GM20000 (cell line): Measurements from ENCODE around the gene GREB1L.
A peak's percentile ranks its signal among the peaks of the same experiment; 100 is the strongest.

Experiments used
- DNase-seq: peaks from one replicate; pipeline ENCODE4 v3.0.0; 2012; ENCODE audit warnings: low spot score
- TF ChIP-seq, protein P1 (sequence below): IDR thresholded peaks from 2 replicates; pipeline ENCODE4 v1.5.1; 2012; ENCODE audit warnings: mild to moderate bottlenecking, control low read depth; ENCODE audit errors: extremely low read depth, missing control alignments

The GREB1L gene

DNA sequence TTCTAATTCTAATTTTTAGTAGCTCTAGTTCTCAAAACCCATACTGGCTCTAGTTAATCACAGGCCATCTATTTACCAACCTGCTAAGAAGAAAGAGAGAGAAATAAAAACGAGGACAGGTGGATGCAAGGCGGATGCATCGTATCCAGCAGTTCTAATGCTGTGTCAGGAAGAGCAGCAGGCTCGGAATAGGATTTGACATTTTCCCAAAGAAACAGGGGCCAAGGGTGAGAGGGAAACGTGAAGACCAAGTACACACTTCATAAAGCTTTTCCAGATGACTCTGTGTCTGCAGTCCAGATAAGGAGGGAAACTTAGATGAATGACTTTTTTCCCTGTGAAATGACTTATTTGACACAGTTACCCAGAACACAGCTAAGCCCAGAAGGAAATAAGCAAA is 241.0 kb downstream of the GREB1L start:
- TF ChIP-seq, protein P1, sequence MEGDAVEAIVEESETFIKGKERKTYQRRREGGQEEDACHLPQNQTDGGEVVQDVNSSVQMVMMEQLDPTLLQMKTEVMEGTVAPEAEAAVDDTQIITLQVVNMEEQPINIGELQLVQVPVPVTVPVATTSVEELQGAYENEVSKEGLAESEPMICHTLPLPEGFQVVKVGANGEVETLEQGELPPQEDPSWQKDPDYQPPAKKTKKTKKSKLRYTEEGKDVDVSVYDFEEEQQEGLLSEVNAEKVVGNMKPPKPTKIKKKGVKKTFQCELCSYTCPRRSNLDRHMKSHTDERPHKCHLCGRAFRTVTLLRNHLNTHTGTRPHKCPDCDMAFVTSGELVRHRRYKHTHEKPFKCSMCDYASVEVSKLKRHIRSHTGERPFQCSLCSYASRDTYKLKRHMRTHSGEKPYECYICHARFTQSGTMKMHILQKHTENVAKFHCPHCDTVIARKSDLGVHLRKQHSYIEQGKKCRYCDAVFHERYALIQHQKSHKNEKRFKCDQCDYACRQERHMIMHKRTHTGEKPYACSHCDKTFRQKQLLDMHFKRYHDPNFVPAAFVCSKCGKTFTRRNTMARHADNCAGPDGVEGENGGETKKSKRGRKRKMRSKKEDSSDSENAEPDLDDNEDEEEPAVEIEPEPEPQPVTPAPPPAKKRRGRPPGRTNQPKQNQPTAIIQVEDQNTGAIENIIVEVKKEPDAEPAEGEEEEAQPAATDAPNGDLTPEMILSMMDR = no peak
- DNase-seq = no peak

DNA sequence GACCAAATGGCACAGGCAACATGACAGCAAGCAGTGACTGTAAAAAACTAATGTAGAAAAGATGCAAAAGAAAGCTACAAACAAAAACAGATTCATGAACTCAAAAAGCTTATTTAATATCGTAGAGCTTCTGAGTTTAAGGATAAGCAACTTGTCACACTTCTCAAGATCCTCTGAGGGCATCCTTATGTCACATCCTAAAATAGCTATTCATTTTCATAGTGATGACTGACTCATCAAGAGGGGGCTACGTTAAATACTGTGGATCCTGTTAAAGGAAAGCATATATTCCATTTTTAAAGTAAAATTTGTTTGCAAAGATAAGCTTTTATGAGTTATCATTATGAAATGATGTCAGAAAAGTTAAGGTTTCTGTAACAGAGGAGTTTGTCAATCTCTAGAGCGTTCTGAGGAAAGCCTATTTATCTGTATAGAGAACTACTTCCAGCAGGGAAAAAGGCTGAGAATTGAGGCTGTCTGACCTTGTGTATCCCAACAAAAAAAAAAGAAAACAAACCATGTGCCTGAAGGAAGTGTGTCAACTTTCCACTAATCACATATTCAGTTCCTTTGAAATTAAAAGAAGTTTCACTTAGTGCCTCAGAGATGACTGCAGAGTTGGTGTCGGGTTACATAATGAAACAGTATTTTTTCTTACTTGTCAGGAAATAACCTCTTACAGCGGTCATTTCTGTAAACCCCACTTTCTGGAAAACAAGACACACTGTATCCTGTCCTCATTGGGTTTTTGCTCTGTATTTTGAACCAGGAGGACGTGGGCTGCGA is 243.0 kb downstream of the GREB1L start:
- DNase-seq = no peak
- TF ChIP-seq, protein P1 = no peak

DNA sequence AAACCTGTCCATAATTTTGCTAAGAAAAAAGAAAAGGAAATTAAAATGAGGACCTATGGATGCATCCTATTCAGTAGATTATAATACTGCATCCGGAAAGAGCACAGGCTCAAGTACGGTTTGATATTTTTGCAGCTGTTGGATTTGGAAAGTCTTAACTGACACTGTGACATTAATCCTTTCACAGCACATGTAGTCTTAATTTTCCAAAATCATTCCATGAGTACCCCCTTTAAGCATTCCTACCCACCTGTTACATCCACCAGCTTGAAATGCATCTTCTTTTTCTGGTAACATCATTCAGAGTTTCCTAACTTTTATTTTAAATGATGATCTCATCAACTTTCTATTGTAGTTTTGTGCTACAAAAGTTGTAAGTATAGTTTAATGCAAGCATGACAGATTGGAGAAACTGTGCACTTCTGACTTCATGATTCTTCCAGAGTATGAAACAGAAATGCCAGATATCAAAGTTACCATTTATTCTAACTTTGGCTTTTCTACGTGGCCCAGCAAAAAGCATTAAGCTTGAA is 244.9 kb downstream of the GREB1L start:
- DNase-seq = no peak
- TF ChIP-seq, protein P1 = no peak

DNA sequence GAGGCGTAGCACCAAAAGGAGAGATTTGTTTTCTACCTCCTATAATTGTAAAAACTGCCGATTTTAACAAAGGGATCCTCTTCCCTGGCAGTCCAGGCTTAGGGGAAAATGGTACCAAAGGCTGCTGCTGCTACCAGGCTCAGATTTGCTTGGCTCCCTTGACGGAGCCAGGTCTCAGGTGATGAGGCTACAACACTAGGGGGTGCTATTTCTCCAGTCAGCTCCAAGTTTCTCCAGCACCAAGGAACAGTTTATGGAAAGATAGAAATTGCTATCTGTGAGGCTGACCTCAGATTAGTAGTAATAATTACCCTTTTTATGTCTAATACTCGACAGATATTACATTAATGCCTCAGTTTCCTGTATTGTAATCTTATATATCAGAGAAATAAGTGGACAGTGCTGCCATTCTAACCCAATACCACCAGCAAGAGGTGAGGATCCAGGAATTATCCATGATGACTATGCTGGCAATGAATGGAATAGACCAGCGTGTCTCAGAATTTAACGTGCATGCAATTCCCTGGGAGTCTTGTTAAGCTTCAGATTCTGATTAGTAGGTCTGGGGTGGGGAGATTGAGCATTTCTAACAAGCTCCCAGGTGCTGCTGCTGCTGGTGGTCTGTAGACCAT is 247.2 kb downstream of the GREB1L start:
- peak; percentile 56 for DNase-seq
- TF ChIP-seq, protein P1 = peak; percentile 52

DNA sequence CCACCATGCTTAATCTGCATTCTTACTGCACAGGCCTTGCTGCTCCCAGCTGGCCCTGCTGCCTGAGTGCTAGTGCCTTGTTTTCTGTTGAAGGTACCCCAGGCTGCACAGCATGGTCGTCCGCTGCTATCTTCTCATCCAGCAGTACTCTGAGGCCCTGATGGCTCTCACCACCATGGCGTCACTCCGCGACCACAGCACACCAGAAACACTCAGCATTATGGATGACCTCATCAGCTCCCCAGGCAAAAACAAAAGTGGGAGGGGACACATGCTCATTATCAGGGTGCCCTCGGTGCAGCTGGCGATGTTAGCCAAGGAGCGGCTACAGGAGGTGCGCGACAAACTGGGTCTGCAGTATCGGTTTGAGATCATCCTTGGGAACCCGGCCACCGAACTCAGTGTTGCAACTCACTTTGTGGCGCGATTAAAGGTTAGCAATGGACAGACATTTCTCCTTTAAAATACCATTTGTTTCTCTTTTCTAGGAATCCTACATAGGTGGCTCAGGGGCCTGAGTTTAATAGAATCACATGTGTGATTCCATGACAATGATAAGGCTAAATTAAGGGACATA is 248.0 kb downstream of the GREB1L start:
- TF ChIP-seq, protein P1 = no peak
- no peak for DNase-seq

DNA sequence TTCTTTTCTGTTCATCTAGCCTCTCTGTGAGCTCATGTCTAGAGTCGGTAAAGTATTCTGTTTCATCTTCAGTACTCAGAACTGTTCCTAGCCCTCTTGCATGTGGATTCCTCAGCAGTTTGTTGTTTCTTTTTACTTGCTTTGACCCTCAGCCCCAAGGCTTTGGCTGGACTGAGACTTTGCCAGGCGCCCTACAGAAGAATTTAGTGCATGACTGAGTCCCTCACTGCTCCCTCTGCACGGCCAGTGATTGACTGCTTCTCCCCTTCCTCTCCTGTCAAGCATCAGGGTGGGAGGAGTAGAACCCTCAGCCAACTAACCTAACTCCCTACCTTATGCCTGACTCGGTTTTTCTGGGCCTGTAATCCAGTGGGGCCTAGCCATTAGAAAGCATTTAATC is 248.7 kb downstream of the GREB1L start:
- TF ChIP-seq, protein P1 = no peak
- DNase-seq = no peak
